SK-N-SH (cell line): ENCODE measurements around the gene NR6A1. TPM values are rescaled to one million over a fixed set of nuclear protein-coding genes. Genes with fewer than 3 reads are reported as not detected.

Experiments used
- CTCF ChIA-PET: fragments of 300-600, 350-600 bp; formaldehyde crosslinking; extraction: SDS; loops from one replicate; lab custom pipeline; 2021; lab: Yijun Ruan, JAX
- POLR2A ChIA-PET: fragments of 350-600 bp; sonication (Branson Sonifier 250); formaldehyde crosslinking; extraction: SDS; loops from one replicate; lab custom pipeline; 2020; ENCODE audit warnings: antibody characterized with exemption, inconsistent platforms; lab: Yijun Ruan, JAX
- DNase-seq: peaks from one replicate; pipeline ENCODE4 v3.0.0; 2012
- H2AFZ ChIP-seq: fragments of 200-600 bp; sonication (generic); 2 replicates; pipeline ENCODE4 v1.8.1; 2016; ENCODE audit warnings: antibody characterized with exemption, mild to moderate bottlenecking, low read depth
- H3F3A ChIP-seq: fragments of 200-600 bp; sonication (generic); replicated peaks from 2 replicates; pipeline ENCODE3; 2016; ENCODE audit warnings: antibody characterized with exemption, mild to moderate bottlenecking; ENCODE audit not compliant: insufficient read depth
- H3K27ac ChIP-seq, 2 experiments: fragments of 200-500 bp in 1 of 2; fragments of 200-600 bp in 1 of 2; sonication (Bioruptor generic) in 1 of 2; sonication (generic), shearing (Covaris generic) in 1 of 2; 2 replicates each; pipeline versions ENCODE4 v1.5.1 to v1.6.1; 2014 to 2016; ENCODE audit warnings: low read depth in 2 of 2, inconsistent platforms in 1 of 2, low read length in 1 of 2, mild to moderate bottlenecking in 1 of 2, mixed read lengths in 1 of 2
- H3K27me3 ChIP-seq: fragments of 200-600 bp; sonication (generic), shearing (Covaris generic); 2 replicates; pipeline ENCODE4 v1.6.1; 2016; ENCODE audit warnings: mixed run types; ENCODE audit not compliant: insufficient read depth
- H3K36me3 ChIP-seq, 2 experiments: fragments of 200-500 bp in 1 of 2; fragments of 200-600 bp in 1 of 2; sonication (Bioruptor generic) in 1 of 2; sonication (generic) in 1 of 2; replicated peaks in 1 of 2; 2 replicates each; pipeline versions ENCODE3 to v1.5.1; 2014 to 2016; ENCODE audit warnings: low read length in 1 of 2, mild to moderate bottlenecking in 1 of 2; ENCODE audit not compliant: insufficient read depth in 2 of 2, control insufficient read depth in 1 of 2
- H3K4me1 ChIP-seq, 2 experiments: fragments of 200-500 bp in 1 of 2; fragments of 200-600 bp in 1 of 2; sonication (Bioruptor generic) in 1 of 2; sonication (generic), shearing (Covaris generic) in 1 of 2; 2 replicates each; pipeline versions ENCODE4 v1.5.1 to v1.6.1; 2014 to 2016; ENCODE audit warnings: low read depth in 1 of 2, low read length in 1 of 2, mixed run types in 1 of 2; ENCODE audit not compliant: insufficient read depth in 2 of 2, control insufficient read depth in 1 of 2
- H3K4me2 ChIP-seq: fragments of 200-600 bp; sonication (generic), shearing (Covaris generic); 2 replicates; pipeline ENCODE4 v1.6.1; 2017; ENCODE audit warnings: mixed run types
- H3K4me3 ChIP-seq, 2 experiments: fragments of 200-500 bp in 1 of 2; fragments of 200-600 bp in 1 of 2; sonication (Bioruptor generic) in 1 of 2; sonication (generic), shearing (Covaris generic) in 1 of 2; 2 replicates each; pipeline versions ENCODE4 v1.5.1 to v1.8.1; 2014 to 2016; ENCODE audit warnings: low read depth in 2 of 2, inconsistent platforms in 1 of 2, low read length in 1 of 2, mild to moderate bottlenecking in 1 of 2, mixed read lengths in 1 of 2, moderate library complexity in 1 of 2
- H3K79me2 ChIP-seq: fragments of 200-600 bp; sonication (generic); 2 replicates; pipeline ENCODE4 v1.8.1; 2017; ENCODE audit warnings: mild to moderate bottlenecking; ENCODE audit not compliant: insufficient read depth
- H3K9ac ChIP-seq: fragments of 200-600 bp; sonication (generic); 2 replicates; pipeline ENCODE4 v1.6.1; 2017; ENCODE audit warnings: mixed run types
- H3K9me2 ChIP-seq: fragments of 200-600 bp; sonication (generic); 2 replicates; pipeline ENCODE4 v1.6.1; 2017; ENCODE audit warnings: mixed run types
- H3K9me3 ChIP-seq: fragments of 200-600 bp; sonication (generic); 2 replicates; pipeline ENCODE4 v1.6.1; 2017; ENCODE audit warnings: mixed run types, mild to moderate bottlenecking, moderate library complexity
- H4K20me1 ChIP-seq: fragments of 200-600 bp; sonication (generic); 2 replicates; pipeline ENCODE4 v1.6.1; 2017; ENCODE audit warnings: mild to moderate bottlenecking, mixed run types; ENCODE audit not compliant: insufficient read depth
- ELF1 ChIP-seq: IDR thresholded peaks from 2 replicates; pipeline ENCODE4 v1.4.0; 2012
- FOXJ3 ChIP-seq: sonication (generic); formaldehyde crosslinking; IDR thresholded peaks from 2 replicates; pipeline ENCODE4 v1.5.1; 2020; ENCODE audit warnings: mild to moderate bottlenecking, missing genetic modification reagents
- FOXM1 ChIP-seq: IDR thresholded peaks from 2 replicates; pipeline ENCODE4 v1.4.0; 2012; ENCODE audit warnings: low read depth, mild to moderate bottlenecking
- IRF3 ChIP-seq: fragments of 150-350 bp; IDR thresholded peaks from 2 replicates; pipeline ENCODE4 v1.6.1; 2016; ENCODE audit warnings: mild to moderate bottlenecking, low read depth, low read length
- JUND ChIP-seq: IDR thresholded peaks from 2 replicates; pipeline ENCODE4 v1.4.0; 2012
- MAX ChIP-seq: IDR thresholded peaks from 2 replicates; pipeline ENCODE4 v1.4.0; 2012; ENCODE audit warnings: low read depth
- MXI1 ChIP-seq: IDR thresholded peaks from 2 replicates; pipeline ENCODE4 v1.6.1; 2012; ENCODE audit warnings: mild to moderate bottlenecking, low read depth, low read length, improper control_type of control experiment
- NFIC ChIP-seq: IDR thresholded peaks from 2 replicates; pipeline ENCODE4 v1.4.0; 2012; ENCODE audit warnings: borderline replicate concordance
- POLR2AphosphoS5 ChIP-seq: IDR thresholded peaks from 2 replicates; pipeline ENCODE4 v1.6.1; 2012; ENCODE audit warnings: low read depth, low read length
- REST ChIP-seq: IDR thresholded peaks from 2 replicates; pipeline ENCODE4 v1.6.1; 2012; ENCODE audit warnings: mild to moderate bottlenecking, low read depth, low read length, moderate library complexity
- RFX5 ChIP-seq: IDR thresholded peaks from 2 replicates; pipeline ENCODE4 v1.6.1; 2012; ENCODE audit warnings: mild to moderate bottlenecking, improper control_type of control experiment, low read length
- TEAD4 ChIP-seq: IDR thresholded peaks from 2 replicates; pipeline ENCODE4 v1.4.0; 2012; ENCODE audit warnings: mild to moderate bottlenecking, borderline replicate concordance; ENCODE audit not compliant: insufficient read depth
- YY1 ChIP-seq: IDR thresholded peaks from 2 replicates; pipeline ENCODE4 v1.4.0; 2012; ENCODE audit warnings: low read depth, mild to moderate bottlenecking
- WGBS: methylation state at CpG from one replicate; pipeline ENCODE4 v1.1.6; 2017; ENCODE audit warnings: low lambda C conversion rate; 5-methylcytosine and 5-hydroxymethylcytosine counted together
- polyA plus RNA-seq, 3 experiments: library from polyadenylated mRNA; depleted of rRNA; stranded (reverse); fragments of >200 nt; gene quantifications; 2 replicates each; pipeline ENCODE4 v1.2.3, GENCODE V29; 2012
- TF ChIP-seq, protein P1 (sequence below): IDR thresholded peaks from 2 replicates; pipeline ENCODE4 v1.4.0; 2012; ENCODE audit warnings: low read depth, borderline replicate concordance

NR6A1 gene
- polyA plus RNA-seq, 1 of the 3 experiments (the other 2 are of a cell fraction) = 1.2 TPM

DNA sequence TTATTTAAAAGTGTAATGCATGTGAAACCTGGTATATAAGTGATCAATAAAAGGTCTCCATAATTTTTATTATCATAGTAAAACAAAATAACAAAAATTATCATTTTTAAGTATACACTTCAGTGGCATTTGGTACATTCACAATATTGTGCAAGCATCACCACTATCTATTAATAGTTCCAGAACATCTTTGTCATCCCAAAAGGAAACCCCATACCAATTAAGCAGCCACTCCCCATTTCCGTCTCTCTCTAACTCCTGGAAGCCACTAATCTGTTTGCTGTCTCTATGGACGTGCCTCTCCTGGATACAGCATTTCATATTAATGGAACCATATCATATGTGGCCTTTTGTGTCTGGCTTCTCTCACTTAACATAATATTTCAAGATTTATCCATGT, 13.4 kb upstream of the NR6A1 start:
- H3K9me2 ChIP-seq = no peaks in the 10 kb centered on the region
- H3K79me2 ChIP-seq = no peaks in the 10 kb centered on the region
- no peak overlapping the region for H3K9ac ChIP-seq
- H3K4me1 ChIP-seq = peaks cover 0 to 6% of the 10 kb centered on the region in 2 experiments; a peak in 2 of 4 replicates
- POLR2A ChIA-PET = no interaction called here
- WGBS = 74% methylated on average over 2 of the region's 2 CpGs
- peaks cover 7% of the 10 kb centered on the region for H3F3A ChIP-seq
- no peaks in the 10 kb centered on the region for H3K36me3 ChIP-seq
- DNase-seq = no peak
- H4K20me1 ChIP-seq = no peaks in the 10 kb centered on the region
- CTCF ChIA-PET = no interaction called here
- H3K27ac ChIP-seq = no peak overlapping the region
- no peak overlapping the region for H3K4me2 ChIP-seq
- TF ChIP-seq NFIC = no peak
- TF ChIP-seq, all 33 proteins: peak for 0
- Histone ChIP-seq H3K27me3 (no peaks in the 10 kb centered on the region), H2AFZ (no peak overlapping the region), H3K9me3 (no peaks in the 10 kb centered on the region), H3K4me3 (no peak overlapping the region)

GRCh38 chr9:124783830-124784229, 12.7 kb upstream of the NR6A1 start:
- Histone ChIP-seq H3K9ac (no peak overlapping the region), H3K9me3 (no peaks in the 10 kb centered on the region), H3K27ac (no peak overlapping the region), H3K36me3 (no peaks in the 10 kb centered on the region), H3K4me2 (no peak overlapping the region), H4K20me1 (no peaks in the 10 kb centered on the region), H3K4me3 (no peak overlapping the region), H3K79me2 (no peaks in the 10 kb centered on the region), H3K9me2 (no peaks in the 10 kb centered on the region), H3K4me1 (peaks cover 0 to 10% of the 10 kb centered on the region in 2 experiments; a peak in 2 of 4 replicates), H3K27me3 (no peaks in the 10 kb centered on the region), H2AFZ (no peak overlapping the region), H3F3A (peaks cover 7% of the 10 kb centered on the region)
- ChIA-PET CTCF (interaction anchor here (1.8 to 16.2 kb wide), 2 partner anchors 10 to 64 kb away, joined by 6 to 1436 read pairs; partner anchors contain the start of genes ARPC5L, RPL35 and WDR38), POLR2A (no interaction called here)
- TF ChIP-seq, protein P1, sequence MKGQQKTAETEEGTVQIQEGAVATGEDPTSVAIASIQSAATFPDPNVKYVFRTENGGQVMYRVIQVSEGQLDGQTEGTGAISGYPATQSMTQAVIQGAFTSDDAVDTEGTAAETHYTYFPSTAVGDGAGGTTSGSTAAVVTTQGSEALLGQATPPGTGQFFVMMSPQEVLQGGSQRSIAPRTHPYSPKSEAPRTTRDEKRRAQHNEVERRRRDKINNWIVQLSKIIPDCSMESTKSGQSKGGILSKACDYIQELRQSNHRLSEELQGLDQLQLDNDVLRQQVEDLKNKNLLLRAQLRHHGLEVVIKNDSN = no peak
- TF ChIP-seq POLR2AphosphoS5 (no peak), IRF3 (no peak), FOXJ3 (CRISPR knock-in tag) (no peak), TEAD4 (no peak), REST (no peak), FOXM1 (no peak), ELF1 (no peak), YY1 (no peak), JUND (no peak), MXI1 (no peak), RFX5 (no peak), MAX (no peak)
- 91% methylated on average over 2 of the region's 2 CpGs for WGBS
- no peak for DNase-seq
